IPS-18a (cell line): Measurements from ENCODE around the gene SPAG17.
A peak's percentile ranks its signal among the peaks of the same experiment; 100 is the strongest.

Source experiments
- H3K27ac ChIP-seq: one replicate; pipeline ENCODE4 v1.5.1; 2013; ENCODE audit warnings: low read length
- H3K27me3 ChIP-seq: one replicate; pipeline ENCODE4 v1.6.1; 2013; ENCODE audit warnings: mild to moderate bottlenecking, low read length; ENCODE audit not compliant: control insufficient read depth, insufficient read depth
- H3K36me3 ChIP-seq: one replicate; pipeline ENCODE4 v1.6.1; 2013; ENCODE audit warnings: low read depth, low read length; ENCODE audit not compliant: control insufficient read depth
- H3K4me1 ChIP-seq: one replicate; pipeline ENCODE4 v1.6.1; 2013; ENCODE audit warnings: low read depth, low read length; ENCODE audit not compliant: control insufficient read depth
- H3K4me3 ChIP-seq: one replicate; pipeline ENCODE4 v1.5.1; 2013; ENCODE audit warnings: low read length
- H3K9ac ChIP-seq: one replicate; pipeline ENCODE4 v1.6.1; 2013; ENCODE audit warnings: mild to moderate bottlenecking, low read length, moderate library complexity
- H3K9me3 ChIP-seq: one replicate; pipeline ENCODE4 v1.6.1; 2013; ENCODE audit warnings: low read depth, low read length; ENCODE audit not compliant: control insufficient read depth

Gene SPAG17

GRCh38 chr1:118204105-118204504 lies 19.1 kb upstream of the SPAG17 start:
- Histone ChIP-seq H3K36me3 (no peaks in the 10 kb centered on the region), H3K27me3 (no peaks in the 10 kb centered on the region), H3K4me3 (no peak overlapping the region), H3K4me1 (no peaks in the 10 kb centered on the region), H3K27ac (no peak overlapping the region), H3K9ac (no peak overlapping the region), H3K9me3 (no peaks in the 10 kb centered on the region)

DNA sequence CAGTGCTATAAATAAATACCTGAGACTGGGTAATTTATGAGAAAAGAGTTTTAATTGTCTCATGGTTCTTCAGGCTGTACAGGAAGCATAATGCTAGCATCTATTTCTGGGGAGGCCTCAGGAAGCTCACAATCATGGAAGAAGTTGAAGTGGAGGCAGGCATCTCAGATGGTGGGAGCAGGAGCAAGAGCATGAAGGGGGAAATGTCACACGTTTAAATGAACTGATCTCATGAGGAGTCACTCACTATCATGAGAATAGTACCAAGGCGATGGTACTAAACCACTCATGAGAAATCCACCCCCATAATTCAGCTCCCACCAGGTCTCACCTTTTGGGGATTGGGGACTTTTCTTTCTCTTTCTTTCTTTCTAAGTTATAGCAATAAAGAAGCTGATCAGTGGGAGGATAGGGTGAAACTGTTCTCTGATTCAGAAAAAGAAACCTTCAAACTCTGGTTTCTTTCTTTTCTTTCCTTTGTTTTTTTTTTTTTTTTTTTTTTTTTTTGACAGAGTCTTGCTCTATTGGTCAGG lies 17.1 kb upstream of the SPAG17 start:
- Histone ChIP-seq H3K27me3 (no peaks in the 10 kb centered on the region), H3K27ac (no peak overlapping the region), H3K36me3 (no peaks in the 10 kb centered on the region), H3K4me3 (no peak overlapping the region), H3K9me3 (no peaks in the 10 kb centered on the region), H3K9ac (no peak overlapping the region), H3K4me1 (no peaks in the 10 kb centered on the region)

- Histone ChIP-seq H3K4me1 (no peaks in the 10 kb centered on the region), H3K27me3 (no peaks in the 10 kb centered on the region), H3K36me3 (no peaks in the 10 kb centered on the region), H3K4me3 (no peak overlapping the region), H3K27ac (no peak overlapping the region), H3K9ac (no peak overlapping the region), H3K9me3 (no peaks in the 10 kb centered on the region)
These were observed 16.5 kb upstream of the SPAG17 start for GRCh38 chr1:118201524-118201923.

DNA sequence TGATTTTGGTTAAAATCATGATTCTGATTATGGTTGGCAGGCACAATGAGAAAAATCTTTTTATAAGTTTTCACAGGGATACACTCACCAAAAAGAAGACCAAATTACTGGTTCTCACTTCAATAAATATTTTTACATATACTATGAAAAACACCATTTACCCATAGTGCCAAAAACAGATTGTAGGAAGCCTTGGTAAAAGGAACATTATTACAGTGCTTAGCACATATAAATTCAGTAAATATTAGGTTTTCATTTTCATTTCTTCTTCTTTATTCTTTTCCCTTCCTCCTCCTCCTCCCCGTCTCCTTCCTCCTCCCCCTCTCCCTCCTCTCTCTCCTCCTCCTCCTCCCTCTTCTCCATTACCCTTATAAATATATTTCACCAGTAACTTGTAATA lies 15.8 kb upstream of the SPAG17 start:
- H3K36me3 ChIP-seq: no peaks in the 10 kb centered on the region
- H3K9me3 ChIP-seq: no peaks in the 10 kb centered on the region
- H3K4me3 ChIP-seq: no peak overlapping the region
- H3K27ac ChIP-seq: no peak overlapping the region
- H3K27me3 ChIP-seq: no peaks in the 10 kb centered on the region
- no peaks in the 10 kb centered on the region for H3K4me1 ChIP-seq
- no peak overlapping the region for H3K9ac ChIP-seq

DNA sequence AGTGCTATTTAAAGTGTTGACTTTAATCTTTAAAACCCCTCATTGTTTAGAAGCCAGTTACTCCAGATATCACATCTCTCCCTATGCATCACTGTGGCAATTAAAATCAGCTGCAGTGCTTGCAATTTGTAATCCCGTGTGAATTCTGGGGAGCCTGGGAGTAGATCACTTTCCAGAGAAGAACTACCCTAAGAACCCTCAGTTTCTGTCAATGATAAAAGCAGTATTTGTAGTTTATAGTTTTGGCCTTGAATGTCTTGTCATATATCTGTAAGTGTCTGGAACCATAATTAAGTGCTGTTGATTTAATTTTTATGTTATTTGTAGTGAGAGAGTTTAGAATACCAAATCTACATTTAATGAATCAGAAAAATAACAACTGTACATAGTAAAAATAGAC lies 5.5 kb upstream of the SPAG17 start:
- no peak overlapping the region for H3K9ac ChIP-seq
- peaks cover 16% of the 10 kb centered on the region for H3K4me1 ChIP-seq
- no peaks in the 10 kb centered on the region for H3K36me3 ChIP-seq
- no peaks in the 10 kb centered on the region for H3K9me3 ChIP-seq
- H3K4me3 ChIP-seq: no peak overlapping the region
- no peak overlapping the region for H3K27ac ChIP-seq
- H3K27me3 ChIP-seq: no peaks in the 10 kb centered on the region

DNA sequence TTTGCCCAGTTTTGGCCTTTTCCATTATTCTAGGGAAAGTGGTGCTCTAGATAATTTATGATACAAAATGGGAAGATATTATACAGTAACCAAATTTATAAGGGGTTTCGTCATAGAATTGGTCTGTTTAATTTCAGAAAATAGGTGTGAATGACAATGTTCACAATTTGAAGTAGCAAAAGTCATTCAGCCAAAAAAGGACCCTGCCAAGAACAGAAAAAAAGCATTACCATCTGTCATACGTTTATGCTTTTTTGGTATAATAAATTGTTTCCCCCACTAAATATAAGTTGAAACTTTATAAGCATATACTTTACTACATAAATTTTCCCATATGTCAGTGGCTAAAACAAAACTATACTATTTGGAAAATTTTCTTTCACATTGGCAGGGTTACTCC lies 4.5 kb upstream of the SPAG17 start:
- no peaks in the 10 kb centered on the region for H3K27me3 ChIP-seq
- peaks cover 21% of the 10 kb centered on the region for H3K4me1 ChIP-seq
- H3K36me3 ChIP-seq: no peaks in the 10 kb centered on the region
- no peaks in the 10 kb centered on the region for H3K9me3 ChIP-seq
- no peak overlapping the region for H3K4me3 ChIP-seq
- H3K9ac ChIP-seq: no peak overlapping the region
- H3K27ac ChIP-seq: no peak overlapping the region

DNA sequence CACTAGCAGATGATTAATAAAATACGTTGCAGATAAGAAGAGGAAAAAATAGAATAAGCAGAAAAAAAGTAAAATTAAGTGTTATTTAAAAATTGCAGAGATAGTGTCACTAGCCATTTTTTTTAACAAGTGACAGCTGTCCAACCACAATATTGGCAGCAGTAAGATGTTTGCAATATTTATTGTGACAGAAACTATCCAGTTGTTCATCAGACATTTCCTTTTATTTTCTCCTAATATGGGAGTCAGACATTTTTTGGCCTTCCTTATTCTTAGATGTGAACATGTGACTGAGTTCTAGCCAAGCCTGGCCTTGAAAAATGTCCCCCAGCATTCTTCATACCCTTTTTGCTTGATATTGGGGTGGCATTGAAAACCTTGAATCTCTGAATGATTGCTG lies 3.4 kb upstream of the SPAG17 start:
- Histone ChIP-seq H3K9ac (no peak overlapping the region), H3K27me3 (no peaks in the 10 kb centered on the region), H3K36me3 (no peaks in the 10 kb centered on the region), H3K9me3 (no peaks in the 10 kb centered on the region), H3K4me1 (peaks cover 25% of the 10 kb centered on the region), H3K27ac (no peak overlapping the region), H3K4me3 (no peak overlapping the region)

GRCh38 chr1:118186026-118186425 lies 998 bp upstream of the SPAG17 start:
- peak overlapping the region; percentile 54 for H3K9ac ChIP-seq
- peaks cover 25% of the 10 kb centered on the region for H3K4me1 ChIP-seq

DNA sequence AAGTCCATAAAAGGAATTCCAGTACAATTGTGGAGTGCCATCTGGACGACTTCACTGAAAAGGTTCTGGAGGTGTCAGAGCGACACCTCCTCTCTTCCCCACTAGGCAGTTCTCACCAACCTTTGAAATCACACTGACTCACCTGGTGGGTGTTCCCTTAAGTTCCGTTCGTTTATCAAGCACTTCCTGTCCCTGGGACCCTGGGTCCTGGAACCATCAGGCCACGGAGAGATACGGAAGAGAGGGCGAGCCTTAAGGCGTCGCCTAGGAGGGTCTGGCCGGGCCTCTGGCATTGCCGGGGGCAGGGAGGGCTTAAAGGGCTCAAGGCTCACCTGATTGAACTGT lies 317 bp downstream of the SPAG17 start:
- no peak overlapping the region for H3K27ac ChIP-seq
- no peak overlapping the region for H3K9ac ChIP-seq
- H3K4me3 ChIP-seq: peak overlapping the region; percentile 71
- H3K9me3 ChIP-seq: no peaks in the 10 kb centered on the region
- H3K4me1 ChIP-seq: peaks cover 25% of the 10 kb centered on the region
- no peaks in the 10 kb centered on the region for H3K27me3 ChIP-seq
- H3K36me3 ChIP-seq: no peaks in the 10 kb centered on the region

More at GRCh38 chr1:118186026-118186425, 998 bp upstream of the SPAG17 start:
- no peaks in the 10 kb centered on the region for H3K27me3 ChIP-seq
- no peaks in the 10 kb centered on the region for H3K9me3 ChIP-seq
- peak overlapping the region; percentile 71 for H3K4me3 ChIP-seq
- no peak overlapping the region for H3K27ac ChIP-seq
- no peaks in the 10 kb centered on the region for H3K36me3 ChIP-seq

DNA sequence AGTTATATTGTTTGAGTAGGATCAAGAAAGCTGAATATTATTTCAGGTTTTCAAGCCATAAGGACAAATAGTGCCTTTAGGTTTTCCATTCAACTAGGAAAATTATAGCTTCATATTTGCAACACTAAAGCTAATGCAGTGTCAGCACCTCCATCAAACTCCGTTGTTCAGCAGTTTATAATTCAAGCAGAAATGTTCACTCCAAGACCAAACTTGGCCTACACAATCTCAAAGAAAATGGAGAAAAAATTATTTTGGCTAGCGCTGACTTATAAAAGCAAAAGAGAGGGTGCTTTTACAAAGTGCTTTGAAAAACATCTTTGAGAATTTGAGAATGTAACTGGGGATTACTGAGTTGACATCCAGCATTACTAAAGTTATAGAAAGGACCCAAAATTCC lies 1.4 kb downstream of the SPAG17 start:
- Histone ChIP-seq H3K9ac (no peak overlapping the region), H3K9me3 (no peaks in the 10 kb centered on the region), H3K27me3 (no peaks in the 10 kb centered on the region), H3K27ac (no peak overlapping the region), H3K4me3 (no peak overlapping the region), H3K4me1 (peaks cover 25% of the 10 kb centered on the region), H3K36me3 (no peaks in the 10 kb centered on the region)

DNA sequence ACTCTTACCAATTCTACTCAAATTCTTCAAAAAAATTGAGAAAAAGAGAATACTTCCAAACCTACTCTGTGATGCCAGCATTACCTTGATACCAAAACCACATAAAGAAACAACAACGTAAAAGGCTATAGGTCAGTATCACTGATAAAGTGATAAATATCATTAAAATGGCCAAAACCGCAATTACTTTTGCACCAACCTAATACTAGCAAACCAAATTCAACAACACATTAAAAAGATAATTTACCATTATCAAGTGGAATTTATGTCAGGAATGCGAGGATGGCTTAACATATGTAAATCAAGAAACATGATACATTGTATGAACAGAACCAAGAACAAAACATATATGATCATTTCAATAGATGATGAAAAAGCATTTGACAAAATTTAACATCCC lies 7.0 kb downstream of the SPAG17 start:
- Histone ChIP-seq H3K4me3 (no peak overlapping the region), H3K9me3 (no peaks in the 10 kb centered on the region), H3K27ac (no peak overlapping the region), H3K36me3 (no peaks in the 10 kb centered on the region), H3K27me3 (no peaks in the 10 kb centered on the region), H3K4me1 (no peaks in the 10 kb centered on the region), H3K9ac (no peak overlapping the region)

DNA sequence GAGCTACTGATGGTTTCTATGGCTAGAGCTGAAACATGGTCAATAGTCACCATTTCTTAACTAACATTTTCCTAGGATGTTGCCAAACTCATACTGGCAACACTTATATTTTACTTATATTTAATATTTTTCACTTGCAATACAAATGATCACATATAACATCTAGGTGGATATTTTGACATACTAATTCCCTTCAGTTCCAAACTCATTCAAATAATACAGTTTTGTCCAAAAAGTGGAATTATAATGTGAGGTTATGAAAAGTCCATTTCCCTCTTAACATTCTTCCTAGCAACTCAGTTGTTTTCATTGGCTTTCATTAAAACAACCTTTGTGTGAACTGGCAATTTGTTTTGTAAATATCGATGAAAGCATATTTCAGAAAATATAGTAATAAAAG lies 16.0 kb downstream of the SPAG17 start:
- no peak overlapping the region for H3K4me3 ChIP-seq
- H3K27me3 ChIP-seq: no peaks in the 10 kb centered on the region
- H3K27ac ChIP-seq: no peak overlapping the region
- H3K9ac ChIP-seq: no peak overlapping the region
- no peaks in the 10 kb centered on the region for H3K9me3 ChIP-seq
- no peaks in the 10 kb centered on the region for H3K36me3 ChIP-seq
- H3K4me1 ChIP-seq: no peaks in the 10 kb centered on the region
